Liver (tissue), 3 donors: ENCODE measurements around the gene ADGRA1.

Experiments used
- ATF3 ChIP-seq: IDR thresholded peaks from 2 replicates; pipeline ENCODE4 v1.6.1; 2016; ENCODE audit warnings: antibody characterized with exemption
- EGR1 ChIP-seq, 2 donors: IDR thresholded peaks; 2 replicates each; pipeline ENCODE4 v1.6.1; 2016 to 2018; ENCODE audit warnings: antibody characterized with exemption in 2 of 2, low read depth in 2 of 2
- TF ChIP-seq, protein P1 (sequence below): fragments of 150-350 bp; IDR thresholded peaks from 2 replicates; pipeline ENCODE4 v1.5.1; 2017; ENCODE audit warnings: improper control_type of control experiment, low read depth, low read length; ENCODE audit not compliant: missing input control
- TF ChIP-seq, protein P2 (sequence below): IDR thresholded peaks from 2 replicates; pipeline ENCODE4 v1.6.1; 2016; ENCODE audit warnings: antibody characterized with exemption, mild to moderate bottlenecking
- donor health status: healthy.
- donor health status: healthy.

GRCh38 chr10:133124357-133125211 lies 36.9 kb downstream of the ADGRA1 start:
- TF ChIP-seq, protein P1, sequence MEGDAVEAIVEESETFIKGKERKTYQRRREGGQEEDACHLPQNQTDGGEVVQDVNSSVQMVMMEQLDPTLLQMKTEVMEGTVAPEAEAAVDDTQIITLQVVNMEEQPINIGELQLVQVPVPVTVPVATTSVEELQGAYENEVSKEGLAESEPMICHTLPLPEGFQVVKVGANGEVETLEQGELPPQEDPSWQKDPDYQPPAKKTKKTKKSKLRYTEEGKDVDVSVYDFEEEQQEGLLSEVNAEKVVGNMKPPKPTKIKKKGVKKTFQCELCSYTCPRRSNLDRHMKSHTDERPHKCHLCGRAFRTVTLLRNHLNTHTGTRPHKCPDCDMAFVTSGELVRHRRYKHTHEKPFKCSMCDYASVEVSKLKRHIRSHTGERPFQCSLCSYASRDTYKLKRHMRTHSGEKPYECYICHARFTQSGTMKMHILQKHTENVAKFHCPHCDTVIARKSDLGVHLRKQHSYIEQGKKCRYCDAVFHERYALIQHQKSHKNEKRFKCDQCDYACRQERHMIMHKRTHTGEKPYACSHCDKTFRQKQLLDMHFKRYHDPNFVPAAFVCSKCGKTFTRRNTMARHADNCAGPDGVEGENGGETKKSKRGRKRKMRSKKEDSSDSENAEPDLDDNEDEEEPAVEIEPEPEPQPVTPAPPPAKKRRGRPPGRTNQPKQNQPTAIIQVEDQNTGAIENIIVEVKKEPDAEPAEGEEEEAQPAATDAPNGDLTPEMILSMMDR: peak; percentile 42
- TF ChIP-seq ATF3: no peak
- TF ChIP-seq EGR1 (IDR thresholded peaks at IDR 0.05; ENCODE audit: low read depth in 2 of 2): no peak
- TF ChIP-seq, protein P2, sequence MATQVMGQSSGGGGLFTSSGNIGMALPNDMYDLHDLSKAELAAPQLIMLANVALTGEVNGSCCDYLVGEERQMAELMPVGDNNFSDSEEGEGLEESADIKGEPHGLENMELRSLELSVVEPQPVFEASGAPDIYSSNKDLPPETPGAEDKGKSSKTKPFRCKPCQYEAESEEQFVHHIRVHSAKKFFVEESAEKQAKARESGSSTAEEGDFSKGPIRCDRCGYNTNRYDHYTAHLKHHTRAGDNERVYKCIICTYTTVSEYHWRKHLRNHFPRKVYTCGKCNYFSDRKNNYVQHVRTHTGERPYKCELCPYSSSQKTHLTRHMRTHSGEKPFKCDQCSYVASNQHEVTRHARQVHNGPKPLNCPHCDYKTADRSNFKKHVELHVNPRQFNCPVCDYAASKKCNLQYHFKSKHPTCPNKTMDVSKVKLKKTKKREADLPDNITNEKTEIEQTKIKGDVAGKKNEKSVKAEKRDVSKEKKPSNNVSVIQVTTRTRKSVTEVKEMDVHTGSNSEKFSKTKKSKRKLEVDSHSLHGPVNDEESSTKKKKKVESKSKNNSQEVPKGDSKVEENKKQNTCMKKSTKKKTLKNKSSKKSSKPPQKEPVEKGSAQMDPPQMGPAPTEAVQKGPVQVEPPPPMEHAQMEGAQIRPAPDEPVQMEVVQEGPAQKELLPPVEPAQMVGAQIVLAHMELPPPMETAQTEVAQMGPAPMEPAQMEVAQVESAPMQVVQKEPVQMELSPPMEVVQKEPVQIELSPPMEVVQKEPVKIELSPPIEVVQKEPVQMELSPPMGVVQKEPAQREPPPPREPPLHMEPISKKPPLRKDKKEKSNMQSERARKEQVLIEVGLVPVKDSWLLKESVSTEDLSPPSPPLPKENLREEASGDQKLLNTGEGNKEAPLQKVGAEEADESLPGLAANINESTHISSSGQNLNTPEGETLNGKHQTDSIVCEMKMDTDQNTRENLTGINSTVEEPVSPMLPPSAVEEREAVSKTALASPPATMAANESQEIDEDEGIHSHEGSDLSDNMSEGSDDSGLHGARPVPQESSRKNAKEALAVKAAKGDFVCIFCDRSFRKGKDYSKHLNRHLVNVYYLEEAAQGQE: no peak
